Esophagus muscularis mucosa (tissue), 4 donors: Measurements from ENCODE around the gene SORCS2. TPM values are rescaled to one million over a fixed set of nuclear protein-coding genes. Genes with fewer than 3 reads are reported as not detected.

Source experiments
- DNase-seq: peaks from one replicate; pipeline ENCODE4 v3.0.0-alpha.2; 2017; ENCODE audit errors: extremely low spot score
- H3K27ac ChIP-seq, 4 donors: fragments of 200-600 bp; sonication (generic); replicated peaks in 1 of 4; 1 replicate in 3 of 4; 2 replicates in 1 of 4; pipeline ENCODE4 v1.5.1; 2016 to 2019; ENCODE audit warnings: mild to moderate bottlenecking in 1 of 4
- H3K27me3 ChIP-seq, 4 donors: fragments of 200-600 bp; sonication (generic); one replicate each; pipeline versions ENCODE4 v1.5.1 to v1.6.0; 2016 to 2019
- H3K36me3 ChIP-seq, 4 donors: fragments of 200-600 bp; sonication (generic); one replicate each; pipeline ENCODE4 v1.5.1; 2016 to 2019
- H3K4me1 ChIP-seq, 4 donors: fragments of 200-600 bp; sonication (generic); one replicate each; pipeline ENCODE4 v1.5.1; 2016 to 2019
- H3K4me3 ChIP-seq, 4 donors: fragments of 200-600 bp; sonication (generic); 1 replicate in 2 of 4; 2 replicates in 2 of 4; pipeline ENCODE4 v1.5.1; 2016 to 2019; ENCODE audit warnings: mild to moderate bottlenecking in 4 of 4, moderate library complexity in 1 of 4
- H3K9me3 ChIP-seq, 4 donors: fragments of 200-600 bp; sonication (generic); 1 replicate in 3 of 4; 2 replicates in 1 of 4; pipeline ENCODE4 v1.5.1; 2016 to 2019
- CTCF ChIP-seq, 3 experiments: fragments of 200-600 bp in 2 of 3; fragments of 450-650 bp in 1 of 3; sonication (generic) in 2 of 3; IDR thresholded peaks; one replicate each; pipeline ENCODE4 v1.5.1; 2017 to 2019; ENCODE audit warnings: antibody characterized with exemption in 3 of 3, mild to moderate bottlenecking in 2 of 3, moderate library complexity in 1 of 3
- EP300 ChIP-seq: sonication (generic); formaldehyde crosslinking; IDR thresholded peaks from one replicate; pipeline ENCODE4 v1.6.1; 2017; ENCODE audit warnings: antibody characterized with exemption
- POLR2A ChIP-seq: fragments of 450-650 bp; IDR thresholded peaks from one replicate; pipeline ENCODE4 v1.6.1; 2017; ENCODE audit warnings: antibody characterized with exemption, moderate library complexity, mild to moderate bottlenecking, low read depth
- POLR2AphosphoS5 ChIP-seq, 2 donors: sonication (generic); formaldehyde crosslinking; IDR thresholded peaks; one replicate each; pipeline ENCODE4 v1.6.1; 2017; ENCODE audit warnings: antibody characterized with exemption in 2 of 2
- WGBS: methylation state at CpG from one replicate; pipeline ENCODE4 v1.1.5; 2018; 5-methylcytosine and 5-hydroxymethylcytosine counted together
- intact Hi-C: fragments of 100-400 bp; cut with DNase I; formaldehyde crosslinking; loops from one replicate; pipeline ENCODE4 v1.15.1; 2023
- total RNA-seq, 4 donors: library from RNA; depleted of rRNA; stranded (reverse); fragments of >200 nt; gene quantifications; one replicate each; pipeline versions ENCODE4 v1.1.0 to v1.2.1, GENCODE V29; 2016

The SORCS2 gene
- total RNA-seq, 4 donors from 2014 or later = 3.3 to 10.1 (median 4.3) TPM

- 48% methylated on average over 14 of the region's 16 CpGs for WGBS
- H3K4me1 ChIP-seq = peaks cover 5 to 26% (median 11%) of the 10 kb centered on the region in 4 donors
- H3K27ac ChIP-seq = no peak overlapping the region
- no peaks in the 10 kb centered on the region for H3K27me3 ChIP-seq
- TF ChIP-seq POLR2AphosphoS5 (IDR thresholded peaks at IDR 0.05) = no peak
- TF ChIP-seq POLR2A = no peak
- no peak for TF ChIP-seq CTCF (IDR thresholded peaks at IDR 0.05)
- TF ChIP-seq EP300 = no peak
- no peaks in the 10 kb centered on the region for H3K9me3 ChIP-seq
- no peaks in the 10 kb centered on the region for H3K36me3 ChIP-seq
- DNase-seq = no peak
- no peak overlapping the region for H3K4me3 ChIP-seq
- intact Hi-C loops = no loop called here
Observed at GRCh38 chr4:7516096-7516772, 323.9 kb downstream of the SORCS2 start.

- no peak for DNase-seq
- WGBS = 62% methylated on average over 10 of the region's 12 CpGs
- Histone ChIP-seq H3K27ac (no peak overlapping the region), H3K4me1 (peaks cover 5 to 26% (median 11%) of the 10 kb centered on the region in 4 donors), H3K27me3 (no peaks in the 10 kb centered on the region), H3K4me3 (no peak overlapping the region), H3K36me3 (no peaks in the 10 kb centered on the region), H3K9me3 (no peaks in the 10 kb centered on the region)
- intact Hi-C loops = no loop called here
- TF ChIP-seq POLR2AphosphoS5 (IDR thresholded peaks at IDR 0.05) = no peak
- no peak for TF ChIP-seq POLR2A
- TF ChIP-seq EP300 = no peak
- TF ChIP-seq CTCF (IDR thresholded peaks at IDR 0.05) = no peak
Observed at GRCh38 chr4:7516773-7517144, 324.4 kb downstream of the SORCS2 start.

- Histone ChIP-seq H3K9me3 (no peaks in the 10 kb centered on the region), H3K4me3 (no peak overlapping the region), H3K27me3 (no peaks in the 10 kb centered on the region), H3K4me1 (peaks cover 5 to 26% (median 11%) of the 10 kb centered on the region in 4 donors), H3K36me3 (no peaks in the 10 kb centered on the region), H3K27ac (no peak overlapping the region)
- no peak for DNase-seq
- 85% methylated on average over 13 of the region's 24 CpGs for WGBS
- intact Hi-C loops = no loop called here
- TF ChIP-seq CTCF (IDR thresholded peaks at IDR 0.05) = no peak
- no peak for TF ChIP-seq POLR2A
- TF ChIP-seq EP300 = no peak
- no peak for TF ChIP-seq POLR2AphosphoS5 (IDR thresholded peaks at IDR 0.05)
Observed at GRCh38 chr4:7518871-7519637, 326.7 kb downstream of the SORCS2 start.

GRCh38 chr4:7519638-7520376 is 327.5 kb downstream of the SORCS2 start:
- Histone ChIP-seq H3K4me1 (peaks cover 5 to 29% (median 11%) of the 10 kb centered on the region in 4 donors), H3K9me3 (no peaks in the 10 kb centered on the region), H3K27me3 (no peaks in the 10 kb centered on the region), H3K27ac (no peak overlapping the region), H3K36me3 (no peaks in the 10 kb centered on the region), H3K4me3 (no peak overlapping the region)
- intact Hi-C loops = no loop called here
- DNase-seq = no peak
- WGBS = 85% methylated on average over 9 of the region's 19 CpGs
- no peak for TF ChIP-seq CTCF (IDR thresholded peaks at IDR 0.05)
- no peak for TF ChIP-seq EP300
- TF ChIP-seq POLR2A = no peak
- no peak for TF ChIP-seq POLR2AphosphoS5 (IDR thresholded peaks at IDR 0.05)
